Upper lobe of left lung (tissue), 6 donors: ENCODE measurements around the gene MFSD12. TPM values are rescaled to one million over a fixed set of nuclear protein-coding genes. Genes with fewer than 3 reads are reported as not detected.

ENCODE experiments used
- ATAC-seq, 2 donors: fragments of 200-7000 bp; cut with Tn5 transposase; one replicate each; pipeline ENCODE4 v1.9.1; 2022; ENCODE audit warnings: mild to moderate bottlenecking in 2 of 2, moderate library complexity in 2 of 2; ENCODE audit not compliant: low FRiP score in 2 of 2
- DNase-seq, 2 donors: peaks; one replicate each; pipeline ENCODE4 v3.0.0-alpha.2; 2019 to 2020
- H3K27ac ChIP-seq, 4 donors: fragments of 200-600 bp; sonication (generic); one replicate each; pipeline ENCODE4 v1.5.1; 2016 to 2019
- H3K27me3 ChIP-seq, 4 donors: fragments of 200-600 bp; sonication (generic); one replicate each; pipeline ENCODE4 v1.5.1; 2017 to 2019
- H3K36me3 ChIP-seq, 4 donors: fragments of 200-600 bp; sonication (generic); one replicate each; pipeline ENCODE4 v1.5.1; 2016 to 2019
- H3K4me1 ChIP-seq, 4 donors: fragments of 200-600 bp; sonication (generic); one replicate each; pipeline ENCODE4 v1.5.1; 2018 to 2019
- H3K4me3 ChIP-seq, 4 donors: fragments of 200-600 bp; sonication (generic); one replicate each; pipeline ENCODE4 v1.5.1; 2017 to 2019; ENCODE audit warnings: mild to moderate bottlenecking in 2 of 4, moderate library complexity in 1 of 4
- H3K9me3 ChIP-seq, 4 donors: fragments of 200-600 bp; sonication (generic); one replicate each; pipeline ENCODE4 v1.5.1; 2018 to 2019
- EP300 ChIP-seq, 4 donors: sonication (generic); formaldehyde crosslinking; IDR thresholded peaks; one replicate each; pipeline ENCODE4 v1.5.1; 2017; ENCODE audit warnings: antibody characterized with exemption in 4 of 4, control low read depth in 2 of 4
- POLR2A ChIP-seq, 4 donors: fragments of 450-650 bp; IDR thresholded peaks; one replicate each; pipeline ENCODE4 v1.5.1; 2016 to 2017; ENCODE audit warnings: antibody characterized with exemption in 4 of 4, mild to moderate bottlenecking in 2 of 4
- POLR2AphosphoS5 ChIP-seq, 2 donors: sonication (generic); formaldehyde crosslinking; IDR thresholded peaks; one replicate each; pipeline ENCODE4 v1.5.1; 2017; ENCODE audit warnings: antibody characterized with exemption in 2 of 2
- WGBS, 2 donors: methylation state at CpG; one replicate each; pipeline ENCODE4 v1.1.5; 2017 to 2018; 5-methylcytosine and 5-hydroxymethylcytosine counted together
- total RNA-seq, 6 donors: library from RNA; depleted of rRNA in 4 of 6; stranded (reverse); fragments of >200 nt in 4 of 6; gene quantifications; one replicate each; pipeline versions ENCODE4 v1.1.0 to v1.2.1, GENCODE V29; 2016 to 2021
- TF ChIP-seq, protein P1 (sequence below), 6 experiments: fragments of 450-650 bp in 4 of 6; fragments of 200-600 bp in 2 of 6; sonication (generic) in 2 of 6; IDR thresholded peaks; one replicate each; pipeline ENCODE4 v1.5.1; 2016 to 2019; ENCODE audit warnings: antibody characterized with exemption in 6 of 6
- donor health status: DM: no; HTN: no; CAD: no; lungs with moderate emphysema.
- donor health status: DM: no; HTN: yes; CAD: no; lungs with severe emphysema.

The MFSD12 gene
- total RNA-seq, 6 donors from 2014 or later, result 44.2 to 178 (median 96.0) TPM

DNA sequence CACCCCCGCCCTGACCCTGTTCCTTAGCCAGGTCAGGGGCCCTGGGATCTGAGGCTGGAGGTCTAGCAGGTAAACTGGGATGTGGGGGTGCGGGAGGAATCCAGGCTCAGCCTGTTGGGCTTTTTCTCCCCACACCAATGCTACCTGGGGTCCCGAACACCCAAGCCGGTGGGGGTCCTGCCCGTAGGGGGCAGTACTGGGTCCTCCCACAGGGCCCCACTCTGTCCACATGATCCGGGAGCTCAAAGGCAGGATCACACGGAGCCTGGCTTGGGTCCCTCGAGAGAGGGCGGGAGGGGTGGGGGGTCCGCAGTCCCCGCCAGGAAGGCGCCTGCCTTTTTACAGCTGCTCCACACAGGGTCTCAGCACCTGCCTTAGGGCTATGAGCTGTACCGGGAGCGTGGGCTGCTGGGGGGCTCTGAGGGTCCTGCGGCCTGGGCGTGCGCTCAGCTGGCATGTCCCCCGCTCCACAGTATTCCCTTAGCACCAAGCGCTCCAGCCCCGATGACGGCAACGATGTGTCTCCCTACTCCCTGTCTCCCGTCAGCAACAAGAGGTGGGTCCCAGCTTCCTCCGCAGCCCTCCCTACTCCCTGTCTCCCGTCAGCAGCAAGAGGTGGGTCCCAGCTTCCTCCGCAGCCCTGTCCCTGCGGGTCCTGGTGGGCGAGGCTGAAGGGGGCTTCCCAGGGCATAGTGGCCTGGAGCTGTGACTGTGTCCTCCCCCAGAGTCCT lies 30.7 kb downstream of the MFSD12 start:
- Histone ChIP-seq H3K36me3 (peaks cover 12 to 75% (median 70%) of the 10 kb centered on the region in 4 donors), H3K4me1 (no peaks in the 10 kb centered on the region), H3K4me3 (no peak overlapping the region), H3K9me3 (no peaks in the 10 kb centered on the region), H3K27ac (no peak overlapping the region), H3K27me3 (no peaks in the 10 kb centered on the region)
- DNase-seq, result peak in 1 of 2 donors; percentile 30
- no peak for ATAC-seq
- TF ChIP-seq EP300 (IDR thresholded peaks at IDR 0.05) (no peak), POLR2AphosphoS5 (IDR thresholded peaks at IDR 0.05) (no peak), POLR2A (IDR thresholded peaks at IDR 0.05) (no peak)
- TF ChIP-seq, protein P1, sequence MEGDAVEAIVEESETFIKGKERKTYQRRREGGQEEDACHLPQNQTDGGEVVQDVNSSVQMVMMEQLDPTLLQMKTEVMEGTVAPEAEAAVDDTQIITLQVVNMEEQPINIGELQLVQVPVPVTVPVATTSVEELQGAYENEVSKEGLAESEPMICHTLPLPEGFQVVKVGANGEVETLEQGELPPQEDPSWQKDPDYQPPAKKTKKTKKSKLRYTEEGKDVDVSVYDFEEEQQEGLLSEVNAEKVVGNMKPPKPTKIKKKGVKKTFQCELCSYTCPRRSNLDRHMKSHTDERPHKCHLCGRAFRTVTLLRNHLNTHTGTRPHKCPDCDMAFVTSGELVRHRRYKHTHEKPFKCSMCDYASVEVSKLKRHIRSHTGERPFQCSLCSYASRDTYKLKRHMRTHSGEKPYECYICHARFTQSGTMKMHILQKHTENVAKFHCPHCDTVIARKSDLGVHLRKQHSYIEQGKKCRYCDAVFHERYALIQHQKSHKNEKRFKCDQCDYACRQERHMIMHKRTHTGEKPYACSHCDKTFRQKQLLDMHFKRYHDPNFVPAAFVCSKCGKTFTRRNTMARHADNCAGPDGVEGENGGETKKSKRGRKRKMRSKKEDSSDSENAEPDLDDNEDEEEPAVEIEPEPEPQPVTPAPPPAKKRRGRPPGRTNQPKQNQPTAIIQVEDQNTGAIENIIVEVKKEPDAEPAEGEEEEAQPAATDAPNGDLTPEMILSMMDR (IDR thresholded peaks at IDR 0.05), result no peak
- WGBS, 2 donors, result 93 to 94% methylated on average over 13 to 18 of the region's 28 CpGs

DNA sequence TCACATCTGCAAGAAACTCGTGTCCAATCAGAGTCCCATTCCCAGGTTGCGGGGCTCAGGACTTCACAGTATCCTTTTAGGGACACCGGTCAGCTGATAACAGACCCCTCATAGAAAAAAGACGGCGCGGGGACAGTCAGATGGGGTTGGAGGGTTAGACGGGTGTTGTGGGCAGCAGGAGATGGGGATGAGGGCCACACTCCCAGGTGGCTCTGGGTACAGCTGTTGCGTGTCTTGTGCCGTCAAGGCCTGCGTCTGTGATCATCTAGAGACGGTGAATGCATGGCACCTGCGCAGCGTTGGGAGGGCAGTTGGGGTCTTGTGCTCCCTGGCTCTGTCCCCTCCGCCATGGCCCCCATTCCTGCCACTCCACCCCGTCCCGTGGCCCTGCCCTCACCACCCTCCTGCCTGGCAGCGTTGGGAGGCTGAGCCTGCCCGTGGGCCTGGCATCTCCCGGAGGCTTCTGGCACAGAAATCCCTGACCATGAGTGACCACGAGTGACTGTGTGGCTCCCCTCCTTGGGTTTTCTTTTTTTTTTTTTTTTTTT lies 32.4 kb downstream of the MFSD12 start:
- peaks cover 8 to 76% (median 63%) of the 10 kb centered on the region in 4 donors for H3K36me3 ChIP-seq
- TF ChIP-seq EP300 (IDR thresholded peaks at IDR 0.05) (no peak), POLR2AphosphoS5 (IDR thresholded peaks at IDR 0.05) (no peak), POLR2A (IDR thresholded peaks at IDR 0.05) (no peak)
- 95% methylated on average over 19 to 20 of the region's 20 CpGs for WGBS, 2 donors

DNA sequence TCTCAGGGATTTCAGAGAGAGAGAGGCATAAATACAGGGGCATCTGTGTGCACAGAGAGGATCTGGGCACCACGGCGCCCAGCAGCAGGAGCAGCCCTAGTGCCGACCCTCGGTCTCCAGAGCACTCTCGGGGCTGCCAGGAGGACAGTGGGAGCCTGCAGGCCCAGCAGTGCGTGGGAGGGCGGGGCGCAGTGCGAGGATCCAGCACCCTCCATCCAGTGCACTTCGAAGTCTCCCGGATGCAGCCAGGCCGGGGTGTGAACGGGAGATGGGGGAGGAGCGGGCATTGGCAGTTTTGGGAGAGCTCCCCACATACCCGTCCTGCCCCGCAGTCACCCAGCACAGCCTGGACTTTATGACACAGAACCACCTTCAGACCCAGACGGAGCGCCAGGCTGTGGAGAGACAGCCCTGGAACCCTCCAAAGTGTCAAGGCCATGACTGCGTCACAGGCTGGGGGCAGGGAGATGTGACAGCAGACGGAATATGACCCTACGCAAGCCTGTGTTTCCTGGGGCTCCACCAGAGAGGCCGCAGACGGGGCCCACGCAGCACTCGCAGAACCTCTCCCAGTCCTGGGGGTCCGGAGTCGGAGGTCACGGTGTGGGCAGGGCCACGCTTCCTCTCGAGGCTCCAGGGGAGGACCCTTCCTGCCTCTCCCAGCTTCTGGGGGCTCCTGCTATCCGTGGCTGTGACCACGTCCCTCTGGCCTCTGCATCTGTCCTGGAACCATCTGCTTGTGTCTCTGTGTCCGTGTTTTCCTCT lies 33.1 kb downstream of the MFSD12 start:
- ATAC-seq, result no peak
- H3K4me3 ChIP-seq, result no peak overlapping the region
- peaks cover 11 to 81% (median 66%) of the 10 kb centered on the region in 4 donors for H3K36me3 ChIP-seq
- H3K4me1 ChIP-seq, result no peaks in the 10 kb centered on the region
- DNase-seq, result peak in 1 of 2 donors; percentile 74
- H3K27me3 ChIP-seq, result no peaks in the 10 kb centered on the region
- WGBS, 2 donors, result 91 to 93% methylated on average over 31 to 33 of the region's 33 CpGs
- H3K27ac ChIP-seq, result no peak overlapping the region
- TF ChIP-seq POLR2A (IDR thresholded peaks at IDR 0.05) (no peak), POLR2AphosphoS5 (IDR thresholded peaks at IDR 0.05) (no peak), EP300 (IDR thresholded peaks at IDR 0.05) (no peak)
- TF ChIP-seq, protein P1 (IDR thresholded peaks at IDR 0.05), result no peak
- H3K9me3 ChIP-seq, result no peaks in the 10 kb centered on the region

More for the DNA sequence above, 32.4 kb downstream of the MFSD12 start:
- no peaks in the 10 kb centered on the region for H3K4me1 ChIP-seq
- H3K27ac ChIP-seq, result no peak overlapping the region
- DNase-seq, result peak in 1 of 2 donors; percentile 56
- no peaks in the 10 kb centered on the region for H3K9me3 ChIP-seq
- H3K27me3 ChIP-seq, result no peaks in the 10 kb centered on the region
- no peak overlapping the region for H3K4me3 ChIP-seq
- no peak for ATAC-seq

DNA sequence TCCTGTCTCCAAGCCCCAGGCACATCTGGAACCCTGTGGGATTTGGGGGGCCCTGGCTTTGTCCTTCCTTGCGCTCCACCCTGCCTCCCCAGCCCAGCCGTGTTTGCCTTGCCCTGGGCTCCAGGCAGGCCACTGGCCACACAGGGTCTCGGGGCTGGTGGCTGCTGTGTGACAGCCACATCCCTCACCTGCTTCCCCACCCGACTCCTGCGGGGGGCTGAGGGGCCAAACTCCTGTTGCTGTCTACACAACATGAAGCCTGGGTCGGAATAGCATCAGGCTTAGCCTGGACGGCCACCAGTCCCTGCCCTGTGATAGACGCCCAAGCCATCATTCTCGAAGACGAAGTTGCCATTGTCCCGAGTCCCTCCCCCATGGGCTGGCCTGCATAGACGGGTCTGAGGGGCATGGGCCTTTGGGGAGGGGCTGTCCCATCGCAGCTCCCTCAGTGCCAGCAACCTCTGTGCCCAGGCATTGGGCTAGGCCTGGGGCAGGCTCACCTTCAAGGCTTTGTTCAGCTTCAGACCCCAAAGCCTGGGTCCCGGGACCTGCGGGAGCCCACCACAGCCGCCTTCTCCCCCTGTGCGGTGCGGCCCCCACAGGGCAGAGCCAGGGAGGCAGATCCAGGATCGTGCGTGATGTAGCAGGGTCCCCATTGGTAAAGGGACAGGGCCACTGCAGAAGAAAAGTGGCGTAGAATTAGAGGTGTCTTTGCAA lies 33.9 kb downstream of the MFSD12 start:
- no peak for ATAC-seq
- Histone ChIP-seq H3K27me3 (no peaks in the 10 kb centered on the region), H3K4me1 (no peaks in the 10 kb centered on the region), H3K27ac (no peak overlapping the region), H3K36me3 (peaks cover 11 to 81% (median 67%) of the 10 kb centered on the region in 4 donors), H3K4me3 (no peak overlapping the region), H3K9me3 (no peaks in the 10 kb centered on the region)
- TF ChIP-seq, protein P1 (IDR thresholded peaks at IDR 0.05), result no peak
- TF ChIP-seq EP300 (IDR thresholded peaks at IDR 0.05), result no peak
- TF ChIP-seq POLR2A (IDR thresholded peaks at IDR 0.05), result no peak
- TF ChIP-seq POLR2AphosphoS5 (IDR thresholded peaks at IDR 0.05), result no peak
- 91 to 100% methylated on average over 6 to 18 of the region's 21 CpGs for WGBS, 2 donors
- DNase-seq, result peak in 1 of 2 donors; percentile 52
